IMR-90 (cell line): ENCODE results near the gene PDS5B.

Source experiments
- BHLHE40 ChIP-seq: fragments of 150-350 bp; IDR thresholded peaks from 2 replicates; pipeline ENCODE4 v1.6.1; 2016; ENCODE audit warnings: mild to moderate bottlenecking, low read depth, low read length
- FOS ChIP-seq: fragments of 150-350 bp; IDR thresholded peaks from 2 replicates; pipeline ENCODE4 v1.6.1; 2016; ENCODE audit warnings: low read depth, low read length
- RAD21 ChIP-seq: IDR thresholded peaks from 2 replicates; pipeline ENCODE4 v1.6.1; 2012; ENCODE audit warnings: low read length, improper control_type of control experiment
- TF ChIP-seq, protein P1 (sequence below): conservative IDR thresholded peaks from 2 replicates; pipeline ENCODE4 v1.5.1; 2012; ENCODE audit warnings: mild to moderate bottlenecking, low read depth, low read length, improper control_type of control experiment

DNA sequence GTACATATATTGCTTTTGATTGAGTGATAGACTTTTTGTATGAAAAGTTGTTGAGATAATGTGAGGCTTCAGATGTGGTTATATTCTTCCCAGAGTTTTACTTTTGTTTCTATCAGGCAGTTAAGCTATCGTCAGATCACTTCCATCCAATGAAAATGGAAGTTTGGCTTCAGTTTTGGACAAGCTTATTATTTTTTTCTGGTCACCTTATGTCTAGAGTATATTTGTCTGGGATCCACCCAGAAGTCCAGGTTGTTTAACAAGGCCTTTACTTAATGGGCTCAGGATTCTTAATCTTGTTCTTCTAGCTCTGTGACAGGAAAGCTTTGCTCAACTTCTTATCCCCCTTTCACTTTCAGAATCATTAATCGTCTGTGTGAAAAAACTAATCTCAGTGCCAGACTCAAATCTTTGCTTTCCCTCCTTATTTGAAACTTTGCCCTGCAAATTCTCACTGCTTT lies 150.9 kb downstream of the PDS5B start:
- TF ChIP-seq, protein P1, sequence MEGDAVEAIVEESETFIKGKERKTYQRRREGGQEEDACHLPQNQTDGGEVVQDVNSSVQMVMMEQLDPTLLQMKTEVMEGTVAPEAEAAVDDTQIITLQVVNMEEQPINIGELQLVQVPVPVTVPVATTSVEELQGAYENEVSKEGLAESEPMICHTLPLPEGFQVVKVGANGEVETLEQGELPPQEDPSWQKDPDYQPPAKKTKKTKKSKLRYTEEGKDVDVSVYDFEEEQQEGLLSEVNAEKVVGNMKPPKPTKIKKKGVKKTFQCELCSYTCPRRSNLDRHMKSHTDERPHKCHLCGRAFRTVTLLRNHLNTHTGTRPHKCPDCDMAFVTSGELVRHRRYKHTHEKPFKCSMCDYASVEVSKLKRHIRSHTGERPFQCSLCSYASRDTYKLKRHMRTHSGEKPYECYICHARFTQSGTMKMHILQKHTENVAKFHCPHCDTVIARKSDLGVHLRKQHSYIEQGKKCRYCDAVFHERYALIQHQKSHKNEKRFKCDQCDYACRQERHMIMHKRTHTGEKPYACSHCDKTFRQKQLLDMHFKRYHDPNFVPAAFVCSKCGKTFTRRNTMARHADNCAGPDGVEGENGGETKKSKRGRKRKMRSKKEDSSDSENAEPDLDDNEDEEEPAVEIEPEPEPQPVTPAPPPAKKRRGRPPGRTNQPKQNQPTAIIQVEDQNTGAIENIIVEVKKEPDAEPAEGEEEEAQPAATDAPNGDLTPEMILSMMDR, result no peak
- TF ChIP-seq BHLHE40 (no peak), RAD21 (no peak), FOS (no peak)
